ENCODE measurements around the gene DNAH7. TPM values are rescaled to one million over a fixed set of nuclear protein-coding genes. Genes with fewer than 3 reads are reported as not detected.

DNAH7 gene
- total RNA-seq, 6 donors from 2014 or later, result 1.6 to 33.5 (median 7.8) TPM

- WGBS, 2 donors, result 31 to 70% methylated on average over 2 of the region's 2 CpGs
- H3K27ac ChIP-seq, result no peak overlapping the region
- H3K27me3 ChIP-seq, result no peaks in the 10 kb centered on the region
- no peaks in the 10 kb centered on the region for H3K36me3 ChIP-seq
- no peaks in the 10 kb centered on the region for H3K4me1 ChIP-seq
- peak in 1 of 2 donors; percentile 56 for DNase-seq
- no peak overlapping the region for H3K4me3 ChIP-seq
- peaks cover 0 to 6% (median 3%) of the 10 kb centered on the region in 4 donors for H3K9me3 ChIP-seq
- TF ChIP-seq EP300 (IDR thresholded peaks at IDR 0.05) (no peak), POLR2A (IDR thresholded peaks at IDR 0.05) (no peak), CTCF (IDR thresholded peaks at IDR 0.05) (no peak), POLR2AphosphoS5 (IDR thresholded peaks at IDR 0.05) (no peak)
- peak in 1 of 2 donors; percentile 79 for ATAC-seq (ENCODE audit: low FRiP score in 2 of 2)
Measured at GRCh38 chr2:196088203-196088602, 19.6 kb upstream of the DNAH7 start.

- 78 to 86% methylated on average over 7 of the region's 7 CpGs for WGBS, 2 donors
- no peak overlapping the region for H3K27ac ChIP-seq
- no peaks in the 10 kb centered on the region for H3K36me3 ChIP-seq
- H3K4me1 ChIP-seq, result no peaks in the 10 kb centered on the region
- H3K4me3 ChIP-seq, result no peak overlapping the region
- TF ChIP-seq POLR2AphosphoS5 (IDR thresholded peaks at IDR 0.05) (no peak), EP300 (IDR thresholded peaks at IDR 0.05) (no peak), CTCF (IDR thresholded peaks at IDR 0.05) (no peak), POLR2A (IDR thresholded peaks at IDR 0.05) (no peak)
- H3K27me3 ChIP-seq, result no peaks in the 10 kb centered on the region
- no peak for ATAC-seq (ENCODE audit: low FRiP score in 2 of 2)
- peaks cover 0 to 7% (median 3%) of the 10 kb centered on the region in 4 donors for H3K9me3 ChIP-seq
- DNase-seq, result no peak
Measured at GRCh38 chr2:196086517-196087368, 18.1 kb upstream of the DNAH7 start.

- ATAC-seq (ENCODE audit: low FRiP score in 2 of 2), result no peak
- no peak for TF ChIP-seq POLR2A (IDR thresholded peaks at IDR 0.05)
- no peak for TF ChIP-seq POLR2AphosphoS5 (IDR thresholded peaks at IDR 0.05)
- TF ChIP-seq CTCF (IDR thresholded peaks at IDR 0.05), result no peak
- no peak for TF ChIP-seq EP300 (IDR thresholded peaks at IDR 0.05)
- DNase-seq, result no peak
- no peak overlapping the region for H3K27ac ChIP-seq
- H3K36me3 ChIP-seq, result no peaks in the 10 kb centered on the region
- peaks cover 0 to 7% (median 3%) of the 10 kb centered on the region in 4 donors for H3K9me3 ChIP-seq
- H3K27me3 ChIP-seq, result no peaks in the 10 kb centered on the region
- H3K4me1 ChIP-seq, result peaks cover 6 to 12% (median 9%) of the 10 kb centered on the region in 4 donors
- H3K4me3 ChIP-seq, result no peak overlapping the region
- WGBS, 2 donors, result 92 to 100% methylated on average over 4 to 5 of the region's 5 CpGs
Measured at GRCh38 chr2:196083601-196084000, 15.0 kb upstream of the DNAH7 start.

DNA sequence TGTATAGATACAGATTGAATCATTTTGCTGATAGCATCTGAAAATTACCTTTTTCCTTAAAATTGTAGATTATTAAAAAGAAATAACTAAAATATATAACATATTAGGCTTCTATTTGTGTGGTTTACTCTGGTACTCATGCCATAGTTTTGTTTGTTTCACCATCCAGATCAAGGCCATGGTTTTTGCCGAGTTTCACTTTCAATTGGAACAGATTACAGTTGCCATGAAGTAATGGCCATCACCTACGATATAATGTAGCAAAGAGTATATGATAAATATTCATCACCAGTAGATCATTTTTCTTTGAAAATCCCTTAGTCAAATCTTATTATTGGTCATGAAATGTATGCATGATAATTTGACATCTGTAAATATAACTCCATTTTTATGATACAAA is 11.9 kb upstream of the DNAH7 start:
- peaks cover 6 to 12% (median 11%) of the 10 kb centered on the region in 4 donors for H3K4me1 ChIP-seq
- WGBS, 2 donors, result 46 to 68% methylated on average over 2 of the region's 2 CpGs
- no peaks in the 10 kb centered on the region for H3K27me3 ChIP-seq
- ATAC-seq (ENCODE audit: low FRiP score in 2 of 2) (no peak), DNase-seq (no peak)
- peaks cover 0 to 7% (median 3%) of the 10 kb centered on the region in 4 donors for H3K9me3 ChIP-seq
- no peak overlapping the region for H3K27ac ChIP-seq
- TF ChIP-seq CTCF (IDR thresholded peaks at IDR 0.05) (no peak), POLR2AphosphoS5 (IDR thresholded peaks at IDR 0.05) (no peak), POLR2A (IDR thresholded peaks at IDR 0.05) (no peak), EP300 (IDR thresholded peaks at IDR 0.05) (no peak)
- H3K36me3 ChIP-seq, result no peaks in the 10 kb centered on the region
- no peak overlapping the region for H3K4me3 ChIP-seq
